NCI-H1930 (cell line): ENCODE data around the gene OXNAD1.
A peak's percentile ranks its signal among the peaks of the same experiment; 100 is the strongest.

ENCODE experiments used
- DNase-seq, 2 experiments: peaks; one replicate each; lab custom pipeline; 2025; lab: John Stamatoyannopoulos, UW

Gene OXNAD1

GRCh38 chr3:16279010-16279801 is 14.2 kb downstream of the OXNAD1 start:
- no peak for DNase-seq

- no peak for DNase-seq
Measured at GRCh38 chr3:16280671-16281070, 15.7 kb downstream of the OXNAD1 start.

- DNase-seq = no peak
Measured at GRCh38 chr3:16284633-16285032, 19.6 kb downstream of the OXNAD1 start.

GRCh38 chr3:16286161-16286560 is 21.1 kb downstream of the OXNAD1 start:
- no peak for DNase-seq

- DNase-seq = no peak
Measured at GRCh38 chr3:16286751-16287543, 21.9 kb downstream of the OXNAD1 start.

- DNase-seq = no peak
Measured at GRCh38 chr3:16288664-16289063, 23.7 kb downstream of the OXNAD1 start.

GRCh38 chr3:16289144-16289889 is 24.3 kb downstream of the OXNAD1 start:
- no peak for DNase-seq

GRCh38 chr3:16290007-16290826 is 25.2 kb downstream of the OXNAD1 start:
- DNase-seq = peak in 1 of 2 experiments; percentile 5

GRCh38 chr3:16290827-16291196 is 25.8 kb downstream of the OXNAD1 start:
- DNase-seq = no peak

- DNase-seq = no peak
Measured at GRCh38 chr3:16294844-16295243, 29.8 kb downstream of the OXNAD1 start.

- DNase-seq = no peak
Measured at GRCh38 chr3:16295298-16295890, 30.4 kb downstream of the OXNAD1 start.

GRCh38 chr3:16297997-16298885 is 33.2 kb downstream of the OXNAD1 start:
- DNase-seq = no peak

- DNase-seq = no peak
Measured at GRCh38 chr3:16298891-16299290, 33.9 kb downstream of the OXNAD1 start.

GRCh38 chr3:16299746-16300145 is 34.7 kb downstream of the OXNAD1 start:
- DNase-seq = no peak

- no peak for DNase-seq
Measured at GRCh38 chr3:16300307-16300706, 35.3 kb downstream of the OXNAD1 start.

GRCh38 chr3:16300881-16301359 is 35.9 kb downstream of the OXNAD1 start:
- DNase-seq = no peak

- no peak for DNase-seq
Measured at GRCh38 chr3:16301507-16301906, 36.5 kb downstream of the OXNAD1 start.

- DNase-seq = no peak
Measured at GRCh38 chr3:16302082-16302631, 37.1 kb downstream of the OXNAD1 start.

- no peak for DNase-seq
Measured at GRCh38 chr3:16303037-16303575, 38.1 kb downstream of the OXNAD1 start.
